B cell (primary cell): Measurements from ENCODE around the gene SART3.

ENCODE experiments used
- CTCF ChIP-seq: fragments of 200-600 bp; IDR thresholded peaks from one replicate; pipeline ENCODE4 v1.8.0; 2022; ENCODE audit warnings: antibody characterized with exemption, mild to moderate bottlenecking
- EZH2 ChIP-seq: IDR thresholded peaks from 2 replicates; pipeline ENCODE4 v1.6.1; 2012; ENCODE audit warnings: borderline replicate concordance, low read depth, mild to moderate bottlenecking, moderate library complexity, low read length; ENCODE audit not compliant: insufficient read depth, poor library complexity, severe bottlenecking

GRCh38 chr12:108610336-108610815 is 49.4 kb upstream of the SART3 start:
- TF ChIP-seq CTCF (no peak), EZH2 (no peak)
